GM12874 (cell line): Measurements from ENCODE around the gene UBAP1L.

Source experiments
- TF ChIP-seq, protein P1 (sequence below): IDR thresholded peaks from 2 replicates; pipeline ENCODE4 v1.5.1; 2011; ENCODE audit warnings: low read depth, mild to moderate bottlenecking, control low read depth, low read length, moderate library complexity; ENCODE audit not compliant: insufficient read depth

Gene UBAP1L

DNA sequence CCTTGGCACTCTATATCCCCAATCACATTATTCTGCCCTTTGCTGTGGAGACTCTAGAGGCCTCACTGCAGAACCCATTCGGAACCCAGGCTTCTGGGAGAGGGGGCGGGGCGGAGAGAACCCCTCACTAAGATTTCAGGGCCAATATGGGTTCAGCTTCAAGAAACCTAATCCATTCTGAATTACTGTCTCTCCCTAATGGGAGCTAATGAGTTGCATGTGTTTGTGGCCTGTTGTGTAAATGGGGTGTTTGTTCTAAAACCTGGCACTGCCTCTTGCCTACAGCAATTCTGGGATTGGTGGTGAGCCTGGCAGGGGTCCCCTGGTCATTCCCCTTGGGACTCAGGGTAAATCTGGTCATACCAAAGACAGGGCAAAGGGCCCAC, 46.6 kb downstream of the UBAP1L start:
- TF ChIP-seq, protein P1, sequence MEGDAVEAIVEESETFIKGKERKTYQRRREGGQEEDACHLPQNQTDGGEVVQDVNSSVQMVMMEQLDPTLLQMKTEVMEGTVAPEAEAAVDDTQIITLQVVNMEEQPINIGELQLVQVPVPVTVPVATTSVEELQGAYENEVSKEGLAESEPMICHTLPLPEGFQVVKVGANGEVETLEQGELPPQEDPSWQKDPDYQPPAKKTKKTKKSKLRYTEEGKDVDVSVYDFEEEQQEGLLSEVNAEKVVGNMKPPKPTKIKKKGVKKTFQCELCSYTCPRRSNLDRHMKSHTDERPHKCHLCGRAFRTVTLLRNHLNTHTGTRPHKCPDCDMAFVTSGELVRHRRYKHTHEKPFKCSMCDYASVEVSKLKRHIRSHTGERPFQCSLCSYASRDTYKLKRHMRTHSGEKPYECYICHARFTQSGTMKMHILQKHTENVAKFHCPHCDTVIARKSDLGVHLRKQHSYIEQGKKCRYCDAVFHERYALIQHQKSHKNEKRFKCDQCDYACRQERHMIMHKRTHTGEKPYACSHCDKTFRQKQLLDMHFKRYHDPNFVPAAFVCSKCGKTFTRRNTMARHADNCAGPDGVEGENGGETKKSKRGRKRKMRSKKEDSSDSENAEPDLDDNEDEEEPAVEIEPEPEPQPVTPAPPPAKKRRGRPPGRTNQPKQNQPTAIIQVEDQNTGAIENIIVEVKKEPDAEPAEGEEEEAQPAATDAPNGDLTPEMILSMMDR, result no peak

DNA sequence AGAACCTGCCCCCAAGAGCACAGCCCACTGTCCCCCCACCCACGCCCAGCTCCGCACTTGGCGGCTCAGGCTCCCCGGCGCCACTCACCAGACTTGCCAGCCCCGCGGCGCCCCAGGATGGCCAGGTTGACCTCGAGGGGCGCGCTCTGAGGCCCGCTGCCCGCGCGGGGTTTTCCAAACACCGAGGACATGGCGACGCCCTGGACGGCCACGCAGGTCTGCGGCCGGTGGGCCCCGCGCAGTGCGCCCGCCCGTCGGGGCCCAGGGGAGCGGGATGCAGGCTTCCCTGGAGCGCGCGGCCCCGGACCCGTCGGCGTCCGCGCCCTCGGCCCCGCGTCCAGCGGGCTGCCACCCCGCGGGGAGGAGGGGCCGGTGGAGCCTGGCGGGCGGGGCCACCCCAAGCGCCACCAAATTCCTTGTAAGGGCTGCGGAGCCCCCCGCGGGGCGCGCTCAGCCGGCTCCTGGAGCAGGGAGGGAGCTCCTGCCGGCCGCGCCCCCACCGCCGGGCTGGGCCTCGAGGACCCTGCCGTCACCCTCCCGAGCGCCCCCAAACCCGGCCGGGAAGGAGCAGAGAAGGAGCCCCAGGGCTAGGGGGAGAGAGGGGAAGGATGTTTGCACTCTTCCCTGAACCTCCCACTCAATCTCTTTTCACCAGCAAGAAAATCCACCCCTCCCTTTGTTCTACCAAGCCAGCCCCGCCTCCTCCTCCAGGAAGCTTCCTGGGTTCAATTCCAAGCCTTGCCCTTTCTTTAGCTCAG, 47.2 kb downstream of the UBAP1L start, which contains the start of gene RASL12:
Gene RASL12, minus strand, starts transcription at position 347 of the 758 bp plus-strand sequence. Its CDS starts 156 bp downstream, at position 191.
- TF ChIP-seq, protein P1, result no peak

- TF ChIP-seq, protein P1, result no peak
Observed at GRCh38 chr15:65067317-65067644, 47.7 kb downstream of the UBAP1L start.

GRCh38 chr15:65066635-65067316, 48.2 kb downstream of the UBAP1L start:
- TF ChIP-seq, protein P1, result no peak

DNA sequence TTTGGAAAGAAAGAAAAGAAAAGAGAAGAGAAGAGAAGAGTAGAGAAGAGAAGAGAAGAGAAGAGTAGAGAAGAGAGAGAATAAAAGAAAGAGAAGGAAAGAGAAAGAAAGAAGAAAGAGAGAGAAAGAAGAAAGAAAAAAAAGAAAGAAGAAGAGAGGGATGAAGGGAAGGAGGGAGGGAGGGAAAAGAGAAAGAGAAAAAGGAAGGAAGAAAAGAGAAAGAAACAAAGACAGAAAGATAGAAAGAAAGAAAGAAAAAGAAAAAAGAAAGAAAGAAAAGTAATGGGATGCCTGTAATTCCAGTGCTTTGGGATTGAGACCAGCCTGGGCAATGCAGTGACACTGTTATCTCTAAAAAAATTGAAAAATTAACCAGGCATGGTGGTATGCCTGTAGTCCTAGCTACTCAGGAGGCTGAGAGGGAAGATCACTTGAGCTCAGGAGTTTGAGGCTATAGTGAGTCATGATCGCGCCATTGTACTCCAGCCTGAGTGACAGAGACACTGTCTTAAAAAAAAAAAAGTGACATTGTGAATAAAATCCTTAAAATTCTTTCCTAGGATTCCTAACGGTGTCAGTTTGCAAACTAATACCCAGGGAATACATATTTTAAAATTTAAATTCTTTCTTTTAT, 48.9 kb downstream of the UBAP1L start:
- TF ChIP-seq, protein P1, result no peak

DNA sequence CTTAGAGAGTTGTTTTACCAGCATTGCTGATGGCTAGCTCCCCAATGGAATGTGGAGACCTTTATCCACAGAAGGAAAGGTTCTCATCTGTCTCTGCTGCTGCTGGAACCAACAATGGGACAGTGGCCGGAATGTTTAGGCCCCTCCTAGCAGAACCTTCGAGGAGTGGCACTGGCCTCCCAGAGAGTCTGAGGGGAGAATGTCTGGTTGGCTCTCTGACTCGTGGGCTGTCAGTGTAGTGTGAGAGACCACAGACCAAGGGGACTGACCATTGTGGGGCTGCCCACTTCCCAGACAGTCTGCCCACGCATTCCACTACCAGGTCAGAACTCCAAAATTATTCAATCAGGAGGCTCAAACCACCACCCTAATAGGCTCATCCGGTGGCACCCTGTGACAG, 52.3 kb downstream of the UBAP1L start:
- TF ChIP-seq, protein P1, result no peak

DNA sequence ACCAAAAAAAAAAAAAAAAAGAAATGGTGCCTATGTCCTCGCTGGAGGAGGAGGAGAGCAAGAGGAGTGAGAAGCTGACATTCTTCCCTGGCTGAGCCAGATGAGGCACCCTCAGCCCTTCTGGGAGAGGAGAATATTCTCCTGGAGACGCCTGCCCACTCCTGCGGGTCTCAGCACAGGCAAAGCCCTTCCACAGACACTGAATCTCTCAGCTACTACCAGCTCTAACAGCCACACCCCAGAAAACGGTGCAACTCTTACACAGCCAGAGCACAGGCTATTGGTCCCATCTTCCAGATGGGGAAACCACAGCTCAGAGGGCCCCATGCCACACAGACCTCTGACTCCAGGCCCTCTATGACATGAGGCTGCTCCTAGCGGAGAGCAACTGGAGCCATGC, 52.9 kb downstream of the UBAP1L start:
- TF ChIP-seq, protein P1, result no peak
